Colonic mucosa (tissue), 4 donors: Measurements from ENCODE around the gene CIBAR2. TPM values are rescaled to one million over a fixed set of nuclear protein-coding genes. Genes with fewer than 3 reads are reported as not detected.

ENCODE experiments used
- DNase-seq: peaks from one replicate; pipeline ENCODE4 v3.0.0-alpha.2; 2020
- H3K27ac ChIP-seq: fragments of 200-600 bp; one replicate; pipeline ENCODE4 v1.8.0; 2021
- H3K27me3 ChIP-seq: fragments of 200-600 bp; one replicate; pipeline ENCODE4 v1.8.0; 2021
- H3K36me3 ChIP-seq: fragments of 200-600 bp; one replicate; pipeline ENCODE4 v1.8.0; 2021
- H3K4me1 ChIP-seq: fragments of 200-600 bp; one replicate; pipeline ENCODE4 v1.8.0; 2021; ENCODE audit warnings: mild to moderate bottlenecking
- H3K4me3 ChIP-seq: fragments of 200-600 bp; one replicate; pipeline ENCODE4 v1.8.0; 2021
- H3K9ac ChIP-seq, 2 donors: one replicate each; pipeline ENCODE4 v1.7.0; 2013; ENCODE audit warnings: control low read depth in 2 of 2, low read depth in 2 of 2, low read length in 2 of 2
- H3K9me3 ChIP-seq: fragments of 200-600 bp; one replicate; pipeline ENCODE4 v1.8.0; 2021
- intact Hi-C: fragments of 100-400 bp; cut with DNase I; formaldehyde crosslinking; loops from one replicate; pipeline ENCODE4 v1.14.1; 2022
- total RNA-seq, 2 donors: library from RNA; stranded (reverse); fragmentation: NEBNext Ultra II Directional in 1 of 2; extraction: Animal tissue kit (Norgen Biotek cat#: 25700) in 1 of 2; gene quantifications; one replicate each; pipeline ENCODE4 v1.2.1, GENCODE V29; 2021
- TF ChIP-seq, protein P1 (sequence below): fragments of 200-600 bp; IDR thresholded peaks from one replicate; pipeline ENCODE4 v1.8.0; 2022; ENCODE audit warnings: antibody characterized with exemption, mild to moderate bottlenecking
- donor health status: healthy.
- donor health status: DM: no; HTN: no; CAD: no.
- donor health status: DM: no; HTN: no; CAD: no.

Gene CIBAR2
- total RNA-seq, 2 donors from 2014 or later: 0.32 TPM; not detected in 1

DNA sequence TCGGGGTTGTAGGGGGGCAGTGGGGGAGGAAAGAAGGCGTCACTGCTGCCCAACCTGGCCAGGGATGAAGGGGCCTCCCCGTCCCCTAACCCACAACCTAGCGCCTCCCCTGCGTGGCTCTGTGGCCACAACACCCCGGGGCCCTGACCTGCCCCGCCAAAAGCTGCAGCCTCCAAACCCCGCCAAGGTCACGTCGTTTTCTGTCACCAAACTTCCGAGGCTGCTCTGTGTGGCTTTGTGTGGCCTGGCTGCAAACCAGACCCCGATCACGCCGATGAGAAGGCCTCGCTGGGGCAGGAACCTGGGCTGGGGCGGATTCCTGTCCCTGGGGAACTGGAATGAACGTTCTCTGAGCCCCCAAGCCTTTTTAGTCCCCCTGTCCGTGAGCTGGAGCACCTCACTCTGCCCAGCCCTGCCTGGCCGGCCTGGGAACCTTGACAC is 30.5 kb upstream of the CIBAR2 start:
- intact Hi-C loops: no loop called here
- H3K27me3 ChIP-seq: no peaks in the 10 kb centered on the region
- DNase-seq: no peak
- H3K9ac ChIP-seq: no peak overlapping the region
- no peak overlapping the region for H3K4me3 ChIP-seq
- TF ChIP-seq, protein P1, sequence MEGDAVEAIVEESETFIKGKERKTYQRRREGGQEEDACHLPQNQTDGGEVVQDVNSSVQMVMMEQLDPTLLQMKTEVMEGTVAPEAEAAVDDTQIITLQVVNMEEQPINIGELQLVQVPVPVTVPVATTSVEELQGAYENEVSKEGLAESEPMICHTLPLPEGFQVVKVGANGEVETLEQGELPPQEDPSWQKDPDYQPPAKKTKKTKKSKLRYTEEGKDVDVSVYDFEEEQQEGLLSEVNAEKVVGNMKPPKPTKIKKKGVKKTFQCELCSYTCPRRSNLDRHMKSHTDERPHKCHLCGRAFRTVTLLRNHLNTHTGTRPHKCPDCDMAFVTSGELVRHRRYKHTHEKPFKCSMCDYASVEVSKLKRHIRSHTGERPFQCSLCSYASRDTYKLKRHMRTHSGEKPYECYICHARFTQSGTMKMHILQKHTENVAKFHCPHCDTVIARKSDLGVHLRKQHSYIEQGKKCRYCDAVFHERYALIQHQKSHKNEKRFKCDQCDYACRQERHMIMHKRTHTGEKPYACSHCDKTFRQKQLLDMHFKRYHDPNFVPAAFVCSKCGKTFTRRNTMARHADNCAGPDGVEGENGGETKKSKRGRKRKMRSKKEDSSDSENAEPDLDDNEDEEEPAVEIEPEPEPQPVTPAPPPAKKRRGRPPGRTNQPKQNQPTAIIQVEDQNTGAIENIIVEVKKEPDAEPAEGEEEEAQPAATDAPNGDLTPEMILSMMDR: no peak
- H3K27ac ChIP-seq: no peak overlapping the region
- no peaks in the 10 kb centered on the region for H3K4me1 ChIP-seq
- no peaks in the 10 kb centered on the region for H3K36me3 ChIP-seq
- H3K9me3 ChIP-seq: no peaks in the 10 kb centered on the region

DNA sequence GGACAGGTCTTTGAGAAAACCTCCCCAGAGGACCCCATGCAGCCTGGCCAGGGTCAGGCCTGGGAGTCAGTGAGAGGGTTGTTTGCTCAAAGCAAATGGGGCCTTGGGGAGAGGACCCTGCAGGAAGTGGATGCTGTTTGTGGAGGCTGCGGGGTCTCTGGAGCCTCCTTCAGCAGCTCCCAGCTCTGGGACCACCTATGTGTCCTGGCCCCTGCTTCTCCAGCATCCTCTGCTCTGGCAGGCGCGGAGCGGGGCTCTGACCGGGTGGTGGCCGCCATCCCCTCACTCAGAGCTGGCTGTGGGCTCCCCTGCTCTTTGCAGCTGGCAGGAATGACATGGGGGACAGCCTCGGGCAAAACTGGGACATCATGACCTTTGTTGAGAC is 29.8 kb upstream of the CIBAR2 start:
- no peak overlapping the region for H3K27ac ChIP-seq
- no peaks in the 10 kb centered on the region for H3K9me3 ChIP-seq
- H3K27me3 ChIP-seq: no peaks in the 10 kb centered on the region
- no peaks in the 10 kb centered on the region for H3K36me3 ChIP-seq
- TF ChIP-seq, protein P1: no peak
- no peak overlapping the region for H3K4me3 ChIP-seq
- H3K9ac ChIP-seq: no peak overlapping the region
- peaks cover 3% of the 10 kb centered on the region for H3K4me1 ChIP-seq
- DNase-seq: no peak
- intact Hi-C loops: no loop called here

DNA sequence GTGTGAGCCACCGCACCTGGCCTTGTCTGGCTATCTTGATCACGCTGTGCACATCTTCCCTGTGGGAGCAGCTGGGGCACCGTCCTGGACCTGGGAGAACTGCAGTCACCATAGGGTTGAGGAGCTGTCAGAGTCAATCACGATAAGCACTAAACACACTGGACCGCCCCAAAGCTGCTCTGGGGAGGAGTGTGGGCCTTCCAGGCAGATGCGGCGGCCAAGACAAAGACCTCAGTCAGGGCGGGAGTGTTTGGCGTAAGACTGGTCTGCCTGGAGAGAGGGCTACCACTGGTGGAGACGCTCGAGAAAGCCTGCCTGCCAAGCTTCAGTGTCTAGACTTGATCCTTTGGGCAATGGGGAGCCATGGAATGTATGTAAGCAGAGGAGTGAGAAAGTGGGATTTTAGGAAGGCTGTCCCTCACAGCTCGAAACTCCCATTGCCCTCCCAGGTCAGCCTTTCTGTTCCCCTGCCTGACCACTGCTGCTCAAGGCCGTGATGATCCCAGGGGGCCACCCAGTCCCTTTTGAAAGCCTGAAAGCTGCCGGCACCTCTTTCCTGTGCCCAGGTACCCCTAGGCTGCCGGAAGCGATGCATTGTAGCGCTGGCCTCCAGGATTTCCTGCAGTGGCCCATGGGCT is 29.3 kb upstream of the CIBAR2 start:
- Histone ChIP-seq H3K27me3 (no peaks in the 10 kb centered on the region), H3K27ac (no peak overlapping the region), H3K9me3 (no peaks in the 10 kb centered on the region), H3K36me3 (no peaks in the 10 kb centered on the region), H3K4me3 (no peak overlapping the region), H3K4me1 (peaks cover 4% of the 10 kb centered on the region), H3K9ac (no peak overlapping the region)
- intact Hi-C loops: no loop called here
- TF ChIP-seq, protein P1: no peak
- no peak for DNase-seq

DNA sequence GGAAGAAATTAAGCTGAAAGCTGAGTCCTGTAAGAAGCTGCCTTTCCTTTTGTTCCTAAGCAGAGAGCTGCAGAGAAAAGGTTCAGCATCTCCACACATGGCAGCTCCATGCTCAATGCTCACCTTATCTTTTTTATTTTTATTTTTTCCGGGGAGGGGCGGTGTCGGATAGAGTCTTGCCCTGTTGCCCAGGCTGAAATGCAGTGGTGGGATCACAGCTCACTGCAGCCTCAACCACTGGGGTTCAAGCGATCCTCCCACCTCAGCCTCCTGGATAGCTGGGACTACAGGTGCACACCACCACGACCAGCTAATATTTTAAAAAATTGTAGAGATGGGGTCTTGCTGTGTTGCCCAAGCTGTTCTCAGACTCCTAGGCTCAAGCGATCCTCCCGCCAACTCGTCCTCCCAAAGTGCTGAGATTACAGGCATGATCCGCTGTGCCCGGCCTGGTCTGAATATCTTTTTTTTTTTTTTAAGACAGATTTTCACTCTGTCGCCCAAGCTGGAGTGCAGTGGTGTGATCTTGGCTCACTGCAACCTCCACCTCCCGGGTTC is 28.3 kb upstream of the CIBAR2 start:
- Histone ChIP-seq H3K4me3 (no peak overlapping the region), H3K4me1 (peaks cover 4% of the 10 kb centered on the region), H3K9ac (no peak overlapping the region), H3K27ac (no peak overlapping the region), H3K9me3 (no peaks in the 10 kb centered on the region), H3K36me3 (no peaks in the 10 kb centered on the region), H3K27me3 (no peaks in the 10 kb centered on the region)
- TF ChIP-seq, protein P1: no peak
- DNase-seq: no peak
- intact Hi-C loops: no loop called here

DNA sequence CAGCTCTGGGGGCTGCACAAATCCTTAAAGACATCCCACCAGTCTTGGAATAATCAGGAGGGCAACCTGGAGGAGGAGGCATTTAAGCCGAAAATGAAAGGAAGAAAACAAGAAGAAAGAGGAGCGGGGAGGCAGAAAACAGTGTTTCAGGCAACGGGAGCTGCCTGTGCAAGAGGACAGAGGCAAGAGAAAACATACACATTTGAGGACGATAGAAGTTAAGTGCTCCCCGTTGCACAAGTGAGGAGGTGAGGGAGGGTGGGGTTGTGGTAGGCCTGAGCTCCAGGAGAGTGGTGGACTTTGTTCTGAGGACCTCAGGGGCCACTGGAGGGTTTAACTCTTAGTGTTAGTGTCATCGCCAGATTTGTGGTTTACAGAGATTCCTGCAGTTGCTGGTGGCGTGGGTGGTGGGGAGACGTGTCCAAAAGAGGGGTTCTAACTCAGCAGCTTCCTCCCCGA is 27.6 kb upstream of the CIBAR2 start:
- Histone ChIP-seq H3K27ac (no peak overlapping the region), H3K9ac (no peak overlapping the region), H3K9me3 (no peaks in the 10 kb centered on the region), H3K4me1 (peaks cover 4% of the 10 kb centered on the region), H3K27me3 (no peaks in the 10 kb centered on the region), H3K4me3 (no peak overlapping the region), H3K36me3 (no peaks in the 10 kb centered on the region)
- DNase-seq: no peak
- intact Hi-C loops: no loop called here
- TF ChIP-seq, protein P1: no peak
